GM18508 (cell line): Measurements from ENCODE around the gene DEUP1.
"Not testable (repeated sequence)": the region's sequence is repeated elsewhere in the genome, so short reads cannot be mapped to it uniquely, and the experiment has no call there.

ENCODE experiments used
- ATAC-seq: cut with Tn5 transposase; IDR thresholded peaks from one replicate; pipeline ENCODE4 v1.9.1; 2021; ENCODE audit warnings: moderate number of reproducible peaks; ENCODE audit not compliant: insufficient read depth, unreplicated experiment

DEUP1 gene

DNA sequence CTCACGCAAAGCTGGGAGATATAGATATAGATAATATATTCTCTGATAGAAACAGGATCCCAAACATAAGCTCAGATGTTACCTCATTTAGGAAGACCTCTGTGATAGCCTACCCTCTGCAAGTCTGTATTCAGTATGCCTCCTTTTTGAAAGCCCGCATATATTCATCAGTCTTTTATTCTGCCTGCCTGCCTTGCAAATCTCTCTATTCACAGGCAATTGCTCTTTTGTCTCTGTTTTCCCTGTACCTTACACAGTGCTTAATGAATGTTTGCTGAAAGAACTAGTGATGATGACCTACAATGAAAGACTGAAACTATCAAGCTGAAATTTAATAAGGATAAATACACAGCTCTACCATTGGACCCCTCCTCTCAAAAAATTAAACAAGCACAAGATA is 18.4 kb downstream of the DEUP1 start:
- ATAC-seq, result no peak

DNA sequence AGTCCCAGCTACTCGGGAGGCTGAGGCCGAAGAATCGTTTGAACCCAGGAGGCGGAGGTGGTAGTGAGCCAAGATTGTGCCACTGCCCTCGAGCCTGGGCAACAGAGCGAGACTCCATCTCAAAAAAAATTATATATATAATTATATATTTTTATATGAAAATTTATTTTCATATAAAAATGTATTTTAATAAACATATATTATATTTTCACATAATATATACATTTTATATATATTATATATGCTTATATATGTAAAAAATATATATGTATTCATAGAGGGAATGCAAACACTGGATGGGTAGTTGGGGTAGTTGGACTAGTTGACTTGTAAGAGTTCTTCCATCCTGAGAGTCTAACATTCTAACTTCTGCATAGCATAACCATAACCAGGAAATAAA is 20.3 kb downstream of the DEUP1 start:
- no peak for ATAC-seq

DNA sequence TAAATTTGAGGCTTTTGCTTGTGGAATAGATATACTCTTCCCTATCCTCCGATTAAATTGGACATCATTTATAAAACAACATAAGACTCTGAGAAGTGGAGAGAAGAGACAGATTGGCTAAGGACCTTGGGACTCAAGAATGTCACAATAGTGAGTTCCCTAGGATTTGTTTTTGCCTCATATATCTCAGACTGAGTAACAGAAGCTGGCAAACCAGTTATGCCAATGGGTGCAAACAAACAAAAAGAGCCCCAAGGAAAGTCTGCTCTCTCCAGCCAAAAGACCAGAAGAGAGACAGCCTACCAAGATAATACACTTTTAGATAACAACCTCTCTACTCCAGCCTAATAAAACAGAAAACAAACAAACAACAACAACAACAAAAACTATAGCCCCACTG is 28.9 kb downstream of the DEUP1 start:
- no peak for ATAC-seq

DNA sequence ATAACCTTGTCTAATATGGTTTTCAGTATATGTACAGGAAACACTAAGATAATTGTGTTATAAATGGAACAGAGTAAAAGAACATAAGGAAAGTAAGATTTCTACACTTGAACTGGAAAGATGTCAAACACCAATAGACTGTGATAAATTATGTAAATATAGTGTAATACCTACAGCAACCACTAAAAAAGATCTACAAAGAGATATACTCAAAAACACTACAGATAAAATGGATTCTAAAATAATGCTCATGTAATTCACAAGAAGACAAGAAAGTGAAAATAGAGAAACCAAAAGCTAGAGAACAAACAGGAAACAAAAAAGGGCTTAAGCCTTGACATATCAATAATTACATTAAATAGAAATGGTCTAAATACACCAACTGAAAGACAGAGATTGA is 30.9 kb downstream of the DEUP1 start:
- no peak for ATAC-seq

- no peak for ATAC-seq
Measured at GRCh38 chr11:93368022-93368421, 37.5 kb downstream of the DEUP1 start.

- ATAC-seq, result no peak
Measured at GRCh38 chr11:93370260-93370659, 39.7 kb downstream of the DEUP1 start.

DNA sequence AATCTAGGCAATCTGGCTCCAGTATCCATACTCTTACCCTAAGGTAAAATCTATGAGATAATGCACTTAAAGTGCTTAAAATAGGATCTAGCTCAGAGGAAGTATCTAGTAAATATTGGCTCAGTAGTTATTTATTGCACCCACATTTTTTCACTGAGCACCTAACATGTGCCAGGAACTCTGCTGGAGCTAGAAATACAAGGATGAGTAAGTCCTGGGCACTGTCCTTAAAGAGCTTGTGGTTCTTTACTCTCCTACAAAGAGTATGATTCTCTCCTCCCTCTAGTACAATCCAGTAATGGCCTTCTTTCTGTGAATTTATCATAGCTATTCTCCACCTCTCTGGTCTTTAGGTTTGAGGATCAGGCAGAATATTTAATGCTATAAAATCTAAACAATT is 59.2 kb downstream of the DEUP1 start:
- ATAC-seq, result no peak

GRCh38 chr11:93392867-93393266 is 62.3 kb downstream of the DEUP1 start:
- no peak for ATAC-seq

DNA sequence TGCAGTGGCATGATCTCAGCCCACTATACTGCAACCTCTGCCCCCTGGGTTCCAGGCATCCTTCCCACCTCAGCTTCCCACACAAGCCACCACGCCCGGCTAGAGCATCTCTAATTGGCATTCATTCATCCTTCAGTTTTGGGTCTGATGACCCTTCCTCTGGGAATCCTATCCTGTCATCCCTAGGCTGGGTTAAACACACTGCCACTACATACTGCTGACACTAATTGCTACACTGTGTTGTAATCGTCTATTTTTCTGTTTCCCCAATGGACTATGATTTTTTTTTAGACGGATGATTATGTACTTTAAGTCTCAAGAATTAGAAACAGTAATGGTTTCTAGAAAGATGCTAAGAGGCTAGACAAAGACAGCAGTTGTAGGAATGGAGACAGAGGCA is 62.8 kb downstream of the DEUP1 start:
- no peak for ATAC-seq

DNA sequence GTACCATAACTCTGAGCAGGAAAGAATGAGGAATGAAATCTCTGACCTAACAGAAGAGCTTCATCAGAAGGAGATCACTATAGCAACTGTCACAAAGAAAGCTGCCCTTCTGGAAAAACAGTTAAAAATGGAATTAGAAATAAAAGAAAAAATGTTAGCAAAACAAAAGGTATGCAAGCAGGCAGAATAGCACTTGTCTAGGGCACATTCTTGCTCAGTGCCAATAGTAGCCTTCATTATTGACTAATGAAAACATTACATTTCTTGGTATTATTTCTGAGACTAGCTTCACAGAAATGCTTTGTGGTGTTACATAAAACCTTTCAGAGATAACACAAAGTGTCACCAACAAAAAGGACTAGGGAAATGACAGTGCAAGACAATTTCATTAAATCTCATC is 63.9 kb downstream of the DEUP1 start:
- no peak for ATAC-seq

DNA sequence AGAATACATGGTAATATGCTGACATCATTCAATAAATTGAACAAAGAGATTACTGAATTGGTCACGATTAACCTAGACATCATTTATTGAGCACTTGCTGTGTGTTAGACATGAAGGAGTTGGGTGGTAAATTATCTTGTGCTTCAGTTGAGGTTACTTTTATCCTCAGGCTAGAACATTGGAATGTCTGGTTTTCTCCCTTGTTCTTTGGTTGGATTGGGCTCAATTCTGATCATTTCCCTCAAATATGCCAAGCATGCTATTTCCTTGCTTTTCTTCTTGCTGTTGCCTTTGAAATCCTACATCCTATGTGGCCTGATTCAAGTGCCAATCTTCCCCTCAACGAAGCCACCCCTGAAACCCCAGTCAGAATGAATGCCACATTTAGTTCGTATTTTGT is 65.8 kb downstream of the DEUP1 start:
- ATAC-seq, result no peak

DNA sequence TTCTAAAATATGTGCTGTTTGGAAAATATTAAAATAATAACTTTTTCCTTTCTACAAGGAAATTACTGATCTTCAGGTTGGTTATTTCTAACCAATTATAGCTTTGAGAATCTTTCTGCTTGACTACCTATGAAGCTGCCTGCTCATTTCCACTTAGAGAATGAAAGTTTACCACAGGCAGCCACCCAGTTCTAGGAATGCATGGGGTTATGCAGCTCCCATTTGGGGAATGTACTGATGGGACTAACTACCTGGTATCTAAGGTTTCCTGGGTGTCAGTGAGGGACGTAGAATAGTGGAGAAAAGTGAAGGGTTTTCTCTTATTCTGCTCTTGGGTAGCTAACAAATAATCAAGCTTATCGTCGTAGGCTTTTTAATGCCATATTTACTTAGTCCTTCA is 73.4 kb downstream of the DEUP1 start:
- ATAC-seq, result no peak

GRCh38 chr11:93407777-93408401 is 77.3 kb downstream of the DEUP1 start:
- ATAC-seq, result no peak

DNA sequence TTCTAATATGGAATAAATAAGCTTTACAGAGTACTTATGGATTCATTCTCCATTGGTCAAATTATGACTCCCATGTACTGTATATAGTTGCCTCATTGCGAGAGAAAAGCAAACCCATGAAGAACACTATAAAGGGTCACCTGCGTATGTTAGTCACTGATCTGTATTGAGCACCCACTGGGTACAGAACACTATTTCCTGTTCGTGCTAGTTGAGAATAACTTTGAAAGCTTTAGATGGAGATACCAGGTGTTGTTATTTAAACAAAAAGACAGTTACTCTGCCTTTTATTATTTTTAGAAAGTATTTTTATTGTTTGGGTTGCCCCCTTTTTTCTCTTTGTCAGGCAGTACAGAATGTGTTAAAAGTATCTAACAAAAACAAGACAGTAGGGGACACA is 79.9 kb downstream of the DEUP1 start:
- ATAC-seq, result no peak

DNA sequence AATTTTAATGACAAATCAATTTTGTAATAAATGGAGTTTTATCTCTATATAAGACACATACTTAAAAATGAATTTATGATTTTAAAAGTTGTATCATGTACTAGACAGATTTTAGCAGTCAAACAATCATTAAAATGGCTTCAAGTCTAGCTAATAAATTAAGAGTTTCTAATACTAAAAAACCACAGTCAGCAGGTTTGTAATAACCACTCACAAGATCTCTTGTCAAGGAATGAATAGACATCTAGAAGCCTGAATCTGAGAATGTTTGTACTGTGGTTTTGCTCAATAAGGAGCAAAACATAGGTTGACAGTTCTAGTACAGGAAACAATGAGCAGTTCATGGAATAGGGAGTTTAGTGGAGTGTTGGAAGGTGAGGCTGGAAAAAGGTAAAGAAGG is 81.2 kb downstream of the DEUP1 start:
- no peak for ATAC-seq

DNA sequence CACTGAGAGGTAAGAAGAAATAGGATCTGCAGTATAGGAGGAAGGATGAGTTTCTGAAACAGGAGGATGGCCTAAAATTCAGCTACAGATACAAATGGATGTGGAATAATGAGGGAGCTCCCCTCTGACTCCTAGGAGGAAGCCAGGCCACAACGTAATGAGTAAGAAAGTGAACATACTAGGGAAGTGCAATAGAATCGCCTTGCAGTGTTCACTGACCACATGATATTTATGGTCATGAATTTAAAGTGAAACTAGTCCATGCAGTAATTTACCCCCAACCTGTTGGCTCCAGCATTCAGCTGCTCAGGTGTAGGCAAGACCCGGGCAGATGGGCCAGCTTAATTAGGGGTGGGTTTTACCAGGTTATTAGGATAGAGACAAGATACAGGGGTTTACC is 101.7 kb downstream of the DEUP1 start:
- ATAC-seq, result no peak

DNA sequence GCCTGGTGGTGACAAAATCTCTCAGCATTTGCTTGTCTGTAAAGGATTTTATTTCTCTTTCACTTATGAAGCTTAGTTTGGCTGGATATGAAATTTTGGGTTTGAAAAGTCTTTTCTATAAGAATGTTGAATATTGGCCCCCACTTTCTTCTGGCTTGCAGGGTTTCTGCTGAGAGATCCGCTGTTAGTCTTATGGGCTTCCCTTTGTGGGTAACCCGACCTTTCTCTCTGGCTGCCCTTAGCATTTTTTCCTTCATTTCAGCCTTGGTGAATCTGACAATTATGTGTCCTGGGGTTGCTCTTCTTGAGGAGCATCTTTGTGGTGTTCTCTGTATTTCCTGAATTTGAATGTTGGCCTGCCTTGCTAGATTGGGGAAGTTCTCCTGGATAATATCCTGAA is 112.7 kb downstream of the DEUP1 start:
- not testable (repeated sequence) for ATAC-seq

GRCh38 chr11:93444617-93445073 is 114.1 kb downstream of the DEUP1 start:
- no peak for ATAC-seq

GRCh38 chr11:93458286-93458685 is 127.7 kb downstream of the DEUP1 start:
- no peak for ATAC-seq

- ATAC-seq, result not testable (repeated sequence)
Measured at GRCh38 chr11:93463666-93464065, 133.1 kb downstream of the DEUP1 start.

DNA sequence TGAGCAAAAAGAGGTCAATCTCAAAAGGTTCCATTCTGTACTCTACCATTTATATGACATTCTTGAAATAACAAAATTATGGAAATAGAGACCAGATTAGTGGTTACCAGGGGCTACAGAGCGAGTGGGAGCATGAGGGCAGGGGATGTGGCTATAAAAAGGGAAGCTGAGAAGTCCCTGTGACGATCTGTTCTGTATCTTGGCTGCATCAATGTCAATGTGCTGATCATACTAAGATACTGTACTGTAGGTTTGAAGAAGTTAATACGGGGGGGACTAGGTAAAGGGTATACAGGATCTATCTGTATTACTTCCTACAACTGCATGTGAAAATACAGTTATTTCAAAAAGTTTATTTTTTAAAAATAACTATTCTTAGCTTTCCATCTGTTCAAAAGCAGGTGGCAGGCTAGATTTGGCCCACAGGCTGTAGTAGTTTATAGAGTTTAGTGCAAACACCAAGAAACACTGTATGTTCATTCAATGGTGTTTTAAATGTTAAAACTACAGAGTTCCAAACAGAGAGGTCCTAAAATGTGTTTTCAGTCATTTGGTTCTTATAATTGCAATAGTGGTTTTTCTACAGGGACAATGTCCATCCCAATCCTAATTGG is 134.5 kb downstream of the DEUP1 start:
- ATAC-seq, result no peak

DNA sequence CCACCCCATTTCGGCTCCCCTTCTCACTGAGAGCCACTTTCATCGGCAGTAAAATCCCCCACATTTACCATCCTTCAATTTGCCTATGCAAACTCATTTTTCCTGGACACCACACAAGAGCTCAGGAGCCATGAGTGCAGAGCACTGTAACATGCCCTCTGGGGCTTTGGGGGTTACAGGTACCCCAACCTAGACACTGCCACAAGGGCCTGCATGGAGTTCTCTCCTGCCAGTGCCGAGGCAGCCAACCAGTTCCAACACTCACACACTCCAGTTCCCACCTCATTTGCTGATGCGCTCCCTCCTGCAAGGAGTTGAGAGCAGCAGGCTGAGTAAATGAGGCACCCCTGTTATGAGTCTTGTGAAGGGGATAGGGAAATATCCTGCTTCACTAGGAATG is 136.5 kb downstream of the DEUP1 start:
- no peak for ATAC-seq
